ENCODE data around the gene SPATA3. TPM values are rescaled to one million over a fixed set of nuclear protein-coding genes. Genes with fewer than 3 reads are reported as not detected.

Gene SPATA3
- total and polyA plus RNA-seq, 4 donors = not detected

DNA sequence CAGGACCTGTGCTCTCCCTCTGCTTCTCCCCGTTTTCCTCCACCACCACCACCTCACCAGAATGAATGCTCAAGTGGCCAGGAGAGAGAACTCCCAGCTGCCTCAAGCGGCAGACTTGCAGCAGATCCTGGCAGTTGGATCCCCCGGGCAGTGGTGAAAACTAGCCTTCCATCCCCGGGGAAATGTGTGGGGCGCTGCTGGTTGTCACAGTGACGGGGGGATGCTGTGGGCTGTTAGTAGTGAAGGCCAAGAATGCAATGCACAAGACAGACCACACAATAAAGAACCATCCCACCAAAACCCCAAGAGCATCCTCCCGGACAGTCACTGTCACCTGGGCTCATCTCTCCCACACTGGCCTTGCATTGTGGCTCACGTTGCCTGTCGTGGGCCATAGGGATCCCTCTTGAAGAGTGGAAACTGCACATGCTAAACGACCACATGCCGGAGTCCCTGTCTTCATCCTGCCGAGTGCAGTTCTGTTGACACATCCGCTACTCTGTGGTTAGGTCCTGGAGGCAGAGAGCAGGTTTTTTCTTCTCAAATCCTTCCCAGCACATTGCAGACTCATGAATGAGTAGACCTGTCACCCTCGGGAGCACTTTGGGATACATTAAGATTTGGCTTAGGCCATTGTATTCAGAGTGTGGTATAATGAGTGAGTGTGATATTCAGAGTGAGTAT lies 13.5 kb downstream of the SPATA3 start:
- Histone ChIP-seq H3K4me1 (ENCODE audit: control insufficient read depth in 1 of 2, insufficient read depth in 2 of 2, low read length in 2 of 2) (no peaks in the 10 kb centered on the region), H3K27ac (ENCODE audit: low read depth in 1 of 2, low read length in 2 of 2) (no peak overlapping the region)

DNA sequence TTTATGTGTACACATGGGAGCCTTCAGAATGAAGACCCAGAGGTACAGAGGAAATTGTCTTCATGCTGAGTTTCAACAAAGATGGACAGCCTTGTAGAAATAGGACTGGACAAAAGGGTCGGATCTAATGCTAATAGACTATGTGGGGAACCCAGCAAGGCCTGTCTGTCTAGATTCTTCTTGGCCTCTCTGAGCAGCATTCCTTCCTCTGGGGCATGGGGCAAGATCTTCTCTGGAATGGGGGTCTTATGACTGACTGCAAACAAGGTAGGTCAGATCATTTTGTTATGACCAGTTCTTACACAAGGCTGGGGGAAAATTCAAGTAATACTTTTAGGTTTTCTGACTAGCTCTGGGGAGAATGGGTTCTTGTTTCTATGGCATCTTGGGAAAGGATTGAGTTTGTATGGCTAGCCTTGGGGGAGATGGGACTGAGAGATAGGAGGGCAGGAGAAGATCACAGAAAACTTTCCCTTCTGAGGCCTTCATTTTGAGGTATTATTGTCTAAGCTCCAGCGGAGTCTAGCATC lies 14.3 kb downstream of the SPATA3 start:
- Histone ChIP-seq H3K4me3 (ENCODE audit: low read length in 2 of 2) (no peak overlapping the region), H3K36me3 (ENCODE audit: control insufficient read depth in 1 of 2, insufficient read depth in 2 of 2, low read length in 1 of 2) (no peaks in the 10 kb centered on the region), H3K27me3 (ENCODE audit: control insufficient read depth in 1 of 2, insufficient read depth in 2 of 2, low read length in 1 of 2) (no peaks in the 10 kb centered on the region), H3K27ac (ENCODE audit: low read depth in 1 of 2, low read length in 2 of 2) (no peak overlapping the region), H3K4me1 (ENCODE audit: control insufficient read depth in 1 of 2, insufficient read depth in 2 of 2, low read length in 2 of 2) (no peaks in the 10 kb centered on the region), H3K9me3 (ENCODE audit: control insufficient read depth, low read length) (no peaks in the 10 kb centered on the region)
- DNase-seq (no peak), ATAC-seq (ENCODE audit: low FRiP score) (no peak)
- intact Hi-C loops (cut with DNase I) = no loop called here
- WGBS, 2 donors = 46 to 96% methylated on average over 2 of the region's 2 CpGs

More for the DNA sequence above, 13.5 kb downstream of the SPATA3 start:
- H3K27me3 ChIP-seq (ENCODE audit: control insufficient read depth in 1 of 2, insufficient read depth in 2 of 2, low read length in 1 of 2) = no peaks in the 10 kb centered on the region
- ATAC-seq (ENCODE audit: low FRiP score) (no peak), DNase-seq (no peak)
- H3K9me3 ChIP-seq (ENCODE audit: control insufficient read depth, low read length) = no peaks in the 10 kb centered on the region
- intact Hi-C loops (cut with DNase I) = no loop called here
- WGBS, 2 donors = 74 to 81% methylated on average over 13 to 14 of the region's 14 CpGs
- H3K36me3 ChIP-seq (ENCODE audit: control insufficient read depth in 1 of 2, insufficient read depth in 2 of 2, low read length in 1 of 2) = no peaks in the 10 kb centered on the region
- no peak overlapping the region for H3K4me3 ChIP-seq (ENCODE audit: low read length in 2 of 2)

- no peak overlapping the region for H3K4me3 ChIP-seq (ENCODE audit: low read length in 2 of 2)
These were observed 15.6 kb downstream of the SPATA3 start for GRCh38 chr2:231011526-231011925.

DNA sequence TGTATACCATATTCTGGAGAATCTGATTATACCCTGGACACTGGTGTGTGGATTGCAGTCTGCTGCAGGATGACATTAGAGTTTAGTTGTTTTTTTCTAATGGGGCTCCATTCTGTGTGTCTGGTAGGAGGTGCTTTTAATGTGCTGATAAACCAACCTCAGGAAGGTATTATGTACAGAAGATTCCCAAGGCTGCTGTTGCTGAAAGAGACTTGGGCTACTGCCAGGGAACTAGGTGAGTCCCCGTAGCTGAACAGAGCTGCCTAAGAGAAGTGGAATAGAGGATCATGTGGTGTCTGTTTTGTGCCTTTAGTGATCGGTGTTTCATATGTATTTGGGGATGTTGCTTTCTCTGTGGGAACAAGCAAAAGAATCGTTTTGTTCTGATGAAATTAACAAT lies 16.5 kb downstream of the SPATA3 start:
- Histone ChIP-seq H3K4me3 (ENCODE audit: low read length in 2 of 2) (no peak overlapping the region), H3K27me3 (ENCODE audit: control insufficient read depth in 1 of 2, insufficient read depth in 2 of 2, low read length in 1 of 2) (no peaks in the 10 kb centered on the region), H3K36me3 (ENCODE audit: control insufficient read depth in 1 of 2, insufficient read depth in 2 of 2, low read length in 1 of 2) (no peaks in the 10 kb centered on the region), H3K9me3 (ENCODE audit: control insufficient read depth, low read length) (no peaks in the 10 kb centered on the region), H3K27ac (ENCODE audit: low read depth in 1 of 2, low read length in 2 of 2) (no peak overlapping the region), H3K4me1 (ENCODE audit: control insufficient read depth in 1 of 2, insufficient read depth in 2 of 2, low read length in 2 of 2) (no peaks in the 10 kb centered on the region)
- intact Hi-C loops (cut with DNase I) = no loop called here
- 86 to 88% methylated on average over 3 of the region's 3 CpGs for WGBS, 2 donors
- ATAC-seq (ENCODE audit: low FRiP score) (no peak), DNase-seq (no peak)

More at GRCh38 chr2:231011526-231011925, 15.6 kb downstream of the SPATA3 start:
- H3K9me3 ChIP-seq (ENCODE audit: control insufficient read depth, low read length) = no peaks in the 10 kb centered on the region
- ATAC-seq (ENCODE audit: low FRiP score) (no peak), DNase-seq (no peak)
- WGBS, 2 donors = 46 to 52% methylated on average over 2 of the region's 2 CpGs
- H3K4me1 ChIP-seq (ENCODE audit: control insufficient read depth in 1 of 2, insufficient read depth in 2 of 2, low read length in 2 of 2) = no peaks in the 10 kb centered on the region
- no peak overlapping the region for H3K27ac ChIP-seq (ENCODE audit: low read depth in 1 of 2, low read length in 2 of 2)
- H3K36me3 ChIP-seq (ENCODE audit: control insufficient read depth in 1 of 2, insufficient read depth in 2 of 2, low read length in 1 of 2) = no peaks in the 10 kb centered on the region
- intact Hi-C loops (cut with DNase I) = no loop called here
- no peaks in the 10 kb centered on the region for H3K27me3 ChIP-seq (ENCODE audit: control insufficient read depth in 1 of 2, insufficient read depth in 2 of 2, low read length in 1 of 2)

DNA sequence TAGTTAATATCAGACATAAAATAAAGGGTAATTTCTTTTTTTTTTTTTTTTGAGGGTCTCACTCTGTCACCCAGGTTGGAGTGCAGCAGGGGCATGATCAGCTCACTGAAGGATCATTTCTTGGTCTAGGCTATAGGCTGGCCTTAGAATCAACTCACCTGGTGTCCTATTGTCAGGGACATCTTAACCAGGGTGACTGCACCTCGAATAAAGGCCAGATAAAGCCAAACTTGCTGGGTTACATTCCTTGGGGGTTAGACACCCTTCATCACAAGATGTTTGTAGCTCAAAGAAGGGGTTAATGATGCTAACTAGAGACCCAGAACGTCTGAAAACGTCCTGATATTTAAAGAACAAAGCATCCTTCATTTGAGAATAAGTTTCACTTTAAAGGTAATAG lies 17.9 kb downstream of the SPATA3 start:
- H3K4me1 ChIP-seq (ENCODE audit: control insufficient read depth in 1 of 2, insufficient read depth in 2 of 2, low read length in 2 of 2) = no peaks in the 10 kb centered on the region
- H3K27me3 ChIP-seq (ENCODE audit: control insufficient read depth in 1 of 2, insufficient read depth in 2 of 2, low read length in 1 of 2) = no peaks in the 10 kb centered on the region
- H3K36me3 ChIP-seq (ENCODE audit: control insufficient read depth in 1 of 2, insufficient read depth in 2 of 2, low read length in 1 of 2) = no peaks in the 10 kb centered on the region
- no peak for ATAC-seq (ENCODE audit: low FRiP score)
- H3K4me3 ChIP-seq (ENCODE audit: low read length in 2 of 2) = no peak overlapping the region
- H3K27ac ChIP-seq (ENCODE audit: low read depth in 1 of 2, low read length in 2 of 2) = no peak overlapping the region
- intact Hi-C loops (cut with DNase I) = no loop called here
- no peak for DNase-seq
- WGBS, 2 donors = 35 to 45% methylated on average over 3 of the region's 3 CpGs
- H3K9me3 ChIP-seq (ENCODE audit: control insufficient read depth, low read length) = no peaks in the 10 kb centered on the region

DNA sequence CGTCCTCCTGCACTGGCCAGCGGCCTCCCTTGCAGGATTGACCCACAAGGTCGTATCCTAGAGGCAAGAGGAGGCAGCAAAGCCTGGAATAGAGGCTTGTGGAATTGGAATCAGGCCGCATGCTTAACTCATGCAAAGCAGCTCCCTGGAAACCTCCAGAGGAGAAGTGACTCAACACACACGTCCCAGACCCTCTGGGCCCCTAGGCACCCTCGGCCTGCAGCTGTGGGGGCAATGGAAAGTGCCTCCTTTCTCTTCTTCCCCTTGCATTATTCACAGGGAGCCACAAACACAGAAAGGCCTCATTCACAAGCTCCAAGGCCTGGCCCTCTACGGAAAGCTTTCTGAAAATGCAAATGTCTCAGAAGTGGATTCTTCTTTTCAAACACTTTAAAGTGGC lies 19.6 kb downstream of the SPATA3 start:
- Histone ChIP-seq H3K9me3 (ENCODE audit: control insufficient read depth, low read length) (no peaks in the 10 kb centered on the region), H3K4me3 (ENCODE audit: low read length in 2 of 2) (no peak overlapping the region), H3K4me1 (ENCODE audit: control insufficient read depth in 1 of 2, insufficient read depth in 2 of 2, low read length in 2 of 2) (no peaks in the 10 kb centered on the region), H3K27me3 (ENCODE audit: control insufficient read depth in 1 of 2, insufficient read depth in 2 of 2, low read length in 1 of 2) (no peaks in the 10 kb centered on the region), H3K36me3 (ENCODE audit: control insufficient read depth in 1 of 2, insufficient read depth in 2 of 2, low read length in 1 of 2) (no peaks in the 10 kb centered on the region), H3K27ac (ENCODE audit: low read depth in 1 of 2, low read length in 2 of 2) (no peak overlapping the region)
- DNase-seq = no peak
- intact Hi-C loops (cut with DNase I) = no loop called here
- no peak for ATAC-seq (ENCODE audit: low FRiP score)
- WGBS, 2 donors = 86 to 92% methylated on average over 7 of the region's 7 CpGs

- no peaks in the 10 kb centered on the region for H3K4me1 ChIP-seq (ENCODE audit: control insufficient read depth in 1 of 2, insufficient read depth in 2 of 2, low read length in 2 of 2)
- H3K9me3 ChIP-seq (ENCODE audit: control insufficient read depth, low read length) = peaks cover 2% of the 10 kb centered on the region
- whole genome bisulfite sequencing, 2 donors = 91 to 96% methylated on average over 3 of the region's 3 CpGs
- no peak overlapping the region for H3K4me3 ChIP-seq (ENCODE audit: low read length in 2 of 2)
- DNase-seq (no peak), ATAC-seq (ENCODE audit: low FRiP score) (no peak)
- H3K27ac ChIP-seq (ENCODE audit: low read depth in 1 of 2, low read length in 2 of 2) = no peak overlapping the region
- intact Hi-C loops (cut with DNase I) = no loop called here
- H3K27me3 ChIP-seq (ENCODE audit: control insufficient read depth in 1 of 2, insufficient read depth in 2 of 2, low read length in 1 of 2) = no peaks in the 10 kb centered on the region
- H3K36me3 ChIP-seq (ENCODE audit: control insufficient read depth in 1 of 2, insufficient read depth in 2 of 2, low read length in 1 of 2) = no peaks in the 10 kb centered on the region
These were observed 20.0 kb downstream of the SPATA3 start for GRCh38 chr2:231015926-231016325.

GRCh38 chr2:231016566-231017230 lies 20.8 kb downstream of the SPATA3 start:
- ATAC-seq (ENCODE audit: low FRiP score) = no peak
- no peak for DNase-seq
- Histone ChIP-seq H3K4me3 (ENCODE audit: low read length in 2 of 2) (no peak overlapping the region), H3K27ac (ENCODE audit: low read depth in 1 of 2, low read length in 2 of 2) (no peak overlapping the region), H3K4me1 (ENCODE audit: control insufficient read depth in 1 of 2, insufficient read depth in 2 of 2, low read length in 2 of 2) (no peaks in the 10 kb centered on the region), H3K9me3 (ENCODE audit: control insufficient read depth, low read length) (peaks cover 2% of the 10 kb centered on the region), H3K36me3 (ENCODE audit: control insufficient read depth in 1 of 2, insufficient read depth in 2 of 2, low read length in 1 of 2) (no peaks in the 10 kb centered on the region), H3K27me3 (ENCODE audit: control insufficient read depth in 1 of 2, insufficient read depth in 2 of 2, low read length in 1 of 2) (no peaks in the 10 kb centered on the region)
- WGBS, 2 donors = 63 to 68% methylated on average over 6 of the region's 6 CpGs
- intact Hi-C loops (cut with DNase I) = no loop called here

- H3K27me3 ChIP-seq (ENCODE audit: control insufficient read depth in 1 of 2, insufficient read depth in 2 of 2, low read length in 1 of 2) = no peaks in the 10 kb centered on the region
- no peaks in the 10 kb centered on the region for H3K4me1 ChIP-seq (ENCODE audit: control insufficient read depth in 1 of 2, insufficient read depth in 2 of 2, low read length in 2 of 2)
- intact Hi-C loops (cut with DNase I) = no loop called here
- no peaks in the 10 kb centered on the region for H3K36me3 ChIP-seq (ENCODE audit: control insufficient read depth in 1 of 2, insufficient read depth in 2 of 2, low read length in 1 of 2)
- no peak overlapping the region for H3K27ac ChIP-seq (ENCODE audit: low read depth in 1 of 2, low read length in 2 of 2)
- DNase-seq (no peak), ATAC-seq (ENCODE audit: low FRiP score) (no peak)
- no peak overlapping the region for H3K4me3 ChIP-seq (ENCODE audit: low read length in 2 of 2)
- peaks cover 2% of the 10 kb centered on the region for H3K9me3 ChIP-seq (ENCODE audit: control insufficient read depth, low read length)
- 40 to 45% methylated on average over 4 of the region's 4 CpGs for WGBS, 2 donors
These were observed 21.3 kb downstream of the SPATA3 start for GRCh38 chr2:231017231-231017598.

All from aorta (tissue), 5 donors.